HS-27A (cell line): Measurements from ENCODE around the gene CYP1A2.
"Not testable (repeated sequence)": the region's sequence is repeated elsewhere in the genome, so short reads cannot be mapped to it uniquely, and the experiment has no call there.

Experiments
- DNase-seq: peaks from one replicate; pipeline ENCODE4 v3.0.0-alpha.2; 2012; ENCODE audit warnings: low read depth, missing footprints

CYP1A2 gene

DNA sequence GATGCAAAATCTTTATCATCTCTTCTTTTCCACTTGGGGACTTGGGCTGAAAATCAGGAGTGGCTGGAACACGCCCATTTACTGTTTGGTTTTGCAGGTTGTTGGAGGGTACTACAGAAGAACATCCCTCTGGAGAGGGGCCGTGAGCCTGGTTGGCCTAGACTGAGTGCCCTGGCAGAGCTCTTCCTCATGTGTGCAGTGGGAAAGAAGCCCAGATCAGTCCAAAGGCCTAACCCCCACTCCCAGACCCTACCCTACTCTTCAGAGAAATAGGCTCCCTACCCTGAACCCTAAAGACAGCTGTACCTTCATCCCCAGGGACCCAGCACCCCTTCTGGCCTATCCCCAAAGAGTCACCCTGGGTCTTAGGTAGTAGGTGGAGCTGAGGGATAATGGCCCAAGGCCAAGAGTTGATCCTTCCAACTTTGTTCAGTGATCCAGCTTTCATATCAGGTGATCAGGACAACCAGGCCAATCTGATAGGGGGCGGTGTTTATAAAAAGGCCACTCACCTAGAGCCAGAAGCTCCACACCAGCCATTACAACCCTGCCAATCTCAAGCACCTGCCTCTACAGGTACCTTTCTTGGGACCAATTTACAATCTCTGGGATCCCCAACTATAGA is at the start of gene CYP1A2:
TSS of gene CYP1A2 (plus strand) at position 524 of the 625 bp plus-strand sequence. CDS start 894 bp downstream, outside the sequence.
- no peak for DNase-seq

DNA sequence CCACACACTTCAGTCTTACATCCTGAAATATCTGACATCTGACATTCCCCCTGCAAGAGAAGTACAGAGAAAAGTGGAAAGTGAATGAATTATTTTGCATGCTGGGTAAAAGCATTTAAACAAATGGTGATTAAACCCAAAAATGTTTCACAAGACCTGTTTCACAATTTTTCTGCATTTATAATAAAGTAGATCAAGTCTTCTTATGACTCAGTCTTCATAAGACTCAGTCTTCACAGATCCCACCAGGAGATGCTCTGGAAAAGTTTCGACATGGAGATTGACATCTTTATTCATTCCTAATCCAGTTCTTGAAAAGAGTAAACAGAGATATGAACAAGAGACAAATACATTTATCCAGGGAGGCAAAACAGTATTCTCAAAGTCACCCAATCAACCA is 39.6 kb upstream of the CYP1A2 start:
- no peak for DNase-seq

GRCh38 chr15:74709892-74710291 is 38.8 kb upstream of the CYP1A2 start:
- DNase-seq = no peak

DNA sequence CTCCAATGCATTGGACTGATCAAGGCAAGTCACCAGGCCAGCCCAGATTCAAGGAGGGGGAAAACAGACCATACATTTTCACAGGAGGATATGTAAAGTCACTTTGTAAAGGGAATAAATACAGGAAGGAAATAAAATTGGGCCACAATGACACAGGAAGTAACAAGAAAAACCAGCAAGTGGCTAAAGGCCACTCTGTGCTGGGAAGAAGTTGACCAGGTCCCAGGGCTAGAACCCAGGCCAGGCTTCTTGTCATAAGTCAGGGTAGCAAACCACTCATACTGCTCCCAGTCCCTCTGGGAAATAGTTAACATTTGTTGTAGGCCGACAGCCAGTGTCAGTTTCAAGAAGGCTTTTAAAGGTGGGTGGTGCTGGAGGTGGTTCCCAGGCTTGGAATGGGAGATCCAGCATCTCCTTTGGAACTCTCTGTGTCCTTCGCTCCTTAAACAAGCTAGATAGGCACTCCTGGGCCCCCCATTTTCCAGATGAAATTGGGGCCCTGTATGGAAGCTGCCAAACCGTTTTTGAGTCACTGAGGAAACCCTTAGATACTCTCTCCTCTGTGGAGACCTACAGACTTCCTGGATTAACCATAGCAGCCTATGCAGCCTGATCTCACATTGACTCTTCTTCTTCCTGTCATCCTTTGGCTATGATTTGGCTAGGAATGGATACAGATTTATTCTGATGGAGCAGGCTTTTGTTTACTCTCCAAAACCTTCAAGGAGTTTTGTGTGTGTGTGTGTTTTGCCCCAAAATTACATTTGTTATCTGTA is 38.1 kb upstream of the CYP1A2 start:
- no peak for DNase-seq

DNA sequence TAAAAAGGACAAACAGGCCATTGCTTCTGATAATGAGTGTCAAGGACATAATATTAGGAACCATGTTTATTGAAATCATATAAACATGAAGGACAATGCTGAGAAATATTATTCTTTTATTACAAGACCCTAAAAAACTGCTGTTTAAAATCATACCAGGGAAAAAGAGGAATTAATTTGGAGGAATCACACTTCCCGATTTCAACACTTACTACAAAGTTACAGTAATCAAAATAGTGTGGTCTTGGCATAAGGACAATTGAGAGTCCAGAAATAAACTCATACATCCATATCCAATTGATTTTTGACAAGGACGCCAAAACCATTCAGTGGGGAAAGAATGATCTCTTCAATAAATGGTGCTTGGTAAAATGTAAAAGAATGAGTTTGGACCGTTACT is 36.3 kb upstream of the CYP1A2 start:
- DNase-seq = no peak

DNA sequence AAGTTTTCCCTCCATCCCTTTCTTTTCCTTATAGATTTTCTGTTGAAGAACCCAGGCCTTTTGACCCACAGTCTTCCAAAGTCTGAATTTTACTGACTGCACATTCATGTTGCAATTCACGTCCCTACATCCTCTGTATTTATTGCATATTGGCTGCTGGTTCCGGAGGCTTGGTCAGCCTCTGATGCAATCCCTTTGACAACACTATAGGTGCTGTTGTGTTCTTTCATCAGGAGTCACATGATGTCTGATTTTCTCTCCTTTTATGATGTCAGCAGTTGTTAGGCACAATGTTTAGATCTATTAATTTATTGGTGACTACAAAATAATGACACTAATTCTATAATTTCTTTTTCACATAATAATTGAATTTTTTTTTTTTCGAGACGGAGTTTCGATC is 32.0 kb upstream of the CYP1A2 start:
- no peak for DNase-seq

GRCh38 chr15:74722591-74722990 is 26.1 kb upstream of the CYP1A2 start:
- no peak for DNase-seq

- no peak for DNase-seq
These were observed 25.5 kb upstream of the CYP1A2 start for GRCh38 chr15:74723187-74723586.

DNA sequence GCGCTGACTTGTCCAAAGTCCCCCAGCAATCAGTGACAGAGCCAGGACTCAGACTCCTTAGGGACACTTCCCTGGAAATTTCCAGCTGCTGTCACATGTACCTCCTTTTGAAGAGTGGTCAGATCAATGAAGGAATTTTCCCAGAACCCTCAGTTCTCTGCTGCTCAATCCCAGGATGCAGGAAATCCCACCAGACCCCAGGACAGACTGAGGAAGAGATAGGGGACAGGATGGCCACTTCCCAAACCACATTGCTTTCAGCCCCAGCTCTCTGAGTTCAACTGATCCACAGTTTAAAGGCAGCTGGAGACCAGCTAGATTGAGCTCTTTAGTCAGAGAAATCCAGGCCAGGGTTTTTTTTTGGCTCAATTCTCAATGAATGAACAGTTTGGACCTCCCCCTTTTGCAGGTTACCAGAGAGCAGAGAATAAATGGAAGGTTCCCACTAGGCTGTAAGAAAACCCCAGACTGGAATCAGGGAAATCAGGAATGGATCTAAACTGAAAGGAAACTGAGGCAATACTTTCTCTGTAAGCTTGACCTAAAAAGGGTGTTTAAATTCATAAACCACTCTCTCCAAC is 24.8 kb upstream of the CYP1A2 start:
- DNase-seq = no peak

DNA sequence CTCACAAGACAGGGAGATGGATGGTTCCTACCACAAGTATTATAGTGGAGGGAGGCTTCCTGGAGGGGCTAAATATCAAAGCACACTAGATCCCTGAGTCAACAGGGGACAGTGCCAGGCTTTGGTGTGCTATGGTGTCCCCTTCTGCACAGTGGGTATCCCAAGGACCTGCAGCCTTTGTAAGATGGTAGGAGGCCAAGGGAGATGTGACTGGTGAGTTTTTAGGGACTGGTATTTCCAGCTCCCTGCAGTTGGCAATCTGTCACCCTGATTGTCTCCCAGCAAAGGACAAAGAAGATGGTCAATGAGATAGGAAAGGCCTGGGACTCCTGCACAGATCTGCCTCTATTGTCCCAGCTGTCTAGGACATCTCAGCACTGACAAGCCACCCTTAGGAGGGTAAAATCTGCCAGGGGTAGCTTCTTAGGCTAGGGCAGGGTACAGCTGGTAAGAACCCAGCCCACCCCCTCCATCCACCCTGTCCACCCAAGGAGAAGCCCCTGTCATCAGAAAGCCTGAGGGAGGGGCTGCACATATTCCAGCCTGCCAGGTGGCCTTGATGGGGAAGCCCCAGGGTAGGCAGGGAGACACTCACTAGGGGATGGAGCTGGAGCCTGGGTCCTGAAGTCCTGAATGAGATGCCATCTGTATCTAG is 23.9 kb upstream of the CYP1A2 start:
- no peak for DNase-seq

- DNase-seq = no peak
These were observed 23.3 kb upstream of the CYP1A2 start, which contains the start of gene CYP1A1 for GRCh38 chr15:74725225-74725774. Gene CYP1A1 (minus strand): TSS chr15:74725528. CDS start chr15:74723097, 2,431 bp downstream.

- no peak for DNase-seq
These were observed 22.5 kb upstream of the CYP1A2 start for GRCh38 chr15:74725845-74726773.

DNA sequence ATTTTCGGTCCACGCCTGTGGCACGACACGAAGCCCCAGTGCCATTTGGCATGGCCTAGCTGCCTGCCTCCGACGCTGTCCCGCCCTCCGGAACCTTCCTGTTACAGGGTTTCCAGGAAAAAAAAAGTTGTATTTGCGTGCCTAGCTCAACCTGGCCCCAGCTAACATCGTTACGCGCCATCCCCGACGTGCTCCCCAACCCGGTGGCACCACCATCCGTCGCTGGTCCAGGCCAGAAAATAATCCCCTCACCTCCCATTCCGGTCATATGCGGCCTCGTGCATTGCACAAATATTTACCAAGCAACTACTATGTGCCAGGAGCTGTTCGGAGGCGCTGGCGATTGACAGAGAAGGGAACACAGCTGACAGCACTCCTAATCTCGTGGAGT is 21.9 kb upstream of the CYP1A2 start:
- DNase-seq = no peak

GRCh38 chr15:74727727-74728126 is 20.9 kb upstream of the CYP1A2 start:
- DNase-seq = no peak

- DNase-seq = not testable (repeated sequence)
These were observed 19.9 kb upstream of the CYP1A2 start for GRCh38 chr15:74728699-74729098.

DNA sequence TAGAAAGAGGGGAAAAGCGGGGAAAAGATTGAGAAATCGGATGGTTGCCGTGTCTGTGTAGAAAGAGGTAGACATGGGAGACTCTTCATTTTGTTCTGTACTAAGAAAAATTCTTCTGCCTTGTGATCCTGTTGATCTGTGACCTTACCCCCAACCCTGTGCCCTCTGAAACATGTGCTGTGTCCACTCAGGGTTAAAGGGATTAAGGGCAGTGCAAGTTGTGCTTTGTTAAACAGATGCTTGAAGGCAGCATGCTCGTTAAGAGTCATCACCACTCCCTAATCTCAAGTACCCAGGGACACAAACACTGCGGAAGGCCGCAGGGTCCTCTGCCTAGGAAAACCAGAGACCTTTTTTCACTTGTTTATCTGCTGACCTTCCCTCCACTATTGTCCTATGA is 19.3 kb upstream of the CYP1A2 start:
- DNase-seq = not testable (repeated sequence)

DNA sequence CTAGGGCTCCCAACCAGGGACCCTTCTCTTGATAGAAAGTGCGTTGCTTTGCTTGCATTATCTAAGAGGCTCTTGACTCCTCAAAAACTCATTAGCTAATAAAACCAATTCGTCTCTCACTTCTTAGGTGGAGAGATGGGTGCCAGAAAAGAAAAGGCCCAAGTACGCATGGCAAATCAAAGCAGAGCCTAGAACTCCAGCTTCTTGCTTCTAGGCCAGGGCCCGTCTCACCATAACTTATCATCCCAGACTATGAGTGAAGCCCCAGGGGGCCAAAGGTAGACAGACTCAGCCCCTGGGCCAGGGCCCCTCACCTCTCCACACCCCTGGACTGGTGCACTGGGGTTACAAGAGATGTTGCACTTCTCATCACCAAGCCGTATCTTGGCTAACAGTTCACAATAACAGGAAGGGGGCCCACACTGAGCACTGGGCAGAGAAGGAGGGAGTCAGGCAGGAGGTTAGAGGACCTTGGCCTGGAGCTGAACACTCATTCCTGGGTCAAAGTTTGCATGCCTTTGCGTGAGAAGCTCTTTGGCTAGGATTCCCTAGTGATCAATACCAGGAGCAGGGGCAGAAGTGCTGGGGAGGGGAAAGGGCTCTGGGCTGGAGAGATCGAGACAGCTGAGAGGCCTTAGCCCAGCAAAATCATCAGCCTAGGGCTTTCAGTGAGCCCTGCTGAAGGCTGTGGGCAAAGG is 17.9 kb upstream of the CYP1A2 start:
- DNase-seq = no peak

DNA sequence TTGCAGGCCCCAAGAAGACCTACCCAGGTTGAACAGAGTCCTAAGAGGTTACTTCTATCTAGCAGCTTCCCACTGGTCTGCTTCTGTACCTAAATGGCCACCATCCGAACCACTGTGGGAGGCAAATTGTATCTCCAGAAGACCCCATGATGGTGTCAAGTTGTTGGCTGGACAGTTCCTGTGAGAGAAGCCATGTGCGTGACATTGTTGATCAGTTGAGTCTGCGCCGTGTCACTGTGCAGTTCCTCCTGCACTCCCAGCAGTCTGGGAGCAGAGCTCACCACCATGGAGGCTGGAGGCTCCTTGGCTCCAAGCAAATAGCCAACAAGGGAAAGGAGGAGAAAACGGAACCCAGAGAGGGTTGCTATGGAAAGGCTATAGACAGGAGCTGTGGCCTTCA is 15.8 kb upstream of the CYP1A2 start:
- no peak for DNase-seq

- DNase-seq = no peak
These were observed 15.4 kb upstream of the CYP1A2 start for GRCh38 chr15:74733269-74733668.

DNA sequence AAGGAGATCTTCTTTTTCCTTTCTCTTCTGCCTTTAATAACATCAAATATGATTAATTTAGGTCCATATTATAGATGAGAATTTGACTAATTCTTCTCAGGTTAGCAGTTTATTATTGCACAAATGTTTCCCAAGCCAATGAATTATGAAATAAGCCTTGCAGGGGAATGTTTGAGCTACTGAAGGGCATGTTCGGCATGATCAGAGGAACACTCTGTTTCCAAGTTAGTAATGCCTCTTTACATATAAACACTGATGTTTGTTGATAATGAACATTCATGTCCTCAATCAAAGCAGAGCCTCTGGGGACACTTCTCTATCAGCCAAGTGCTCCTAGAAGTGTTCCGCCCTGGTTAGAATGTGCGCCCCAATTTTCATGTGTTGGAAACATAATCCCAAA is 13.3 kb upstream of the CYP1A2 start:
- DNase-seq = no peak

DNA sequence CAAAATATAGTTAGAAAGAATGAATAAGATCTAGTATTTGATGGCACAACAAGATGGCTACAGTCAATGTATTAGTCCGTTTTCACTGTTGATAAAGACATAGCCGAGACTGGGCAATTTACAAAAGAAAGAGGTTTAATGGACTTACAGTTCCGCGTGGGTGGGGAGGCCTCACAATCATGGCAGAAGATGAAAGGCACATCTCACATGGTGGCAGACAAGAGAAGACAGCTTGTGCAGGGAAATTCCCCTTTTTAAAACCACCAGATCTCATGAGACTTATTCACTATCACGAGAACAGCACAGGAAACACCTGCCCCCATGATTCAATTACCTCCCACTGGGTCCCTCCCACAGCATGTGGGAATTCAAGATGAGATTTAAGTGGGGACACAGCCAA is 10.4 kb upstream of the CYP1A2 start:
- not testable (repeated sequence) for DNase-seq
